Astrocyte (in vitro differentiated cells and primary cell): ENCODE measurements around the gene CELF4. TPM values are rescaled to one million over a fixed set of nuclear protein-coding genes. Genes with fewer than 3 reads are reported as not detected.

Experiments
- DNase-seq: peaks from one replicate; pipeline ENCODE4 v3.0.0-alpha.2; 2010; ENCODE audit warnings: low read depth
- FAIRE-seq: peaks from 2 replicates; lab custom pipeline; 2011; peaks lifted over from hg19 to GRCh38; lab: Jason Lieb, UNC
- H2AFZ ChIP-seq: 2 replicates; pipeline ENCODE4 v1.6.0; 2012; ENCODE audit warnings: low read depth, low read length, inconsistent platforms
- H3K27ac ChIP-seq: 2 replicates; pipeline ENCODE4 v1.5.1; 2011; ENCODE audit warnings: low read depth, low read length, inconsistent platforms
- H3K27me3 ChIP-seq: 2 replicates; pipeline ENCODE4 v1.6.0; 2011; ENCODE audit warnings: low read length, inconsistent platforms; ENCODE audit not compliant: insufficient read depth
- H3K36me3 ChIP-seq: 2 replicates; pipeline ENCODE4 v1.5.1; 2011; ENCODE audit warnings: low read length, inconsistent platforms; ENCODE audit not compliant: insufficient read depth
- H3K4me1 ChIP-seq: 2 replicates; pipeline ENCODE4 v1.5.1; 2011; ENCODE audit warnings: low read length, inconsistent platforms; ENCODE audit not compliant: insufficient read depth
- H3K4me2 ChIP-seq: 2 replicates; pipeline ENCODE4 v1.6.0; 2012; ENCODE audit warnings: low read length, inconsistent platforms
- H3K4me3 ChIP-seq: 2 replicates; pipeline ENCODE4 v1.5.1; 2011; ENCODE audit warnings: low read depth, mild to moderate bottlenecking, low read length, inconsistent platforms; ENCODE audit not compliant: insufficient read depth
- H3K79me2 ChIP-seq: 2 replicates; pipeline ENCODE4 v1.6.0; 2012; ENCODE audit warnings: mild to moderate bottlenecking, low read length, inconsistent platforms; ENCODE audit not compliant: insufficient read depth
- H3K9ac ChIP-seq: 2 replicates; pipeline ENCODE4 v1.6.0; 2012; ENCODE audit warnings: mild to moderate bottlenecking, low read length, inconsistent platforms
- H3K9me3 ChIP-seq: 2 replicates; pipeline ENCODE4 v1.5.1; 2012; ENCODE audit warnings: low read depth, mild to moderate bottlenecking, low read length, inconsistent platforms; ENCODE audit not compliant: insufficient read depth
- H4K20me1 ChIP-seq: 2 replicates; pipeline ENCODE4 v1.6.0; 2012; ENCODE audit warnings: low read length, inconsistent platforms; ENCODE audit not compliant: insufficient read depth
- H3K27ac Mint-ChIP-seq: one replicate; pipeline ENCODE4 v1.8.0; 2021; ENCODE audit warnings: mild to moderate bottlenecking, mixed read lengths; ENCODE audit not compliant: unreplicated experiment
- H3K27me3 Mint-ChIP-seq: one replicate; pipeline ENCODE4 v1.8.0; 2021; ENCODE audit warnings: low read depth, mixed read lengths; ENCODE audit not compliant: unreplicated experiment
- H3K36me3 Mint-ChIP-seq: one replicate; pipeline ENCODE4 v1.8.0; 2021; ENCODE audit warnings: low read depth, mixed read lengths; ENCODE audit not compliant: unreplicated experiment
- H3K4me1 Mint-ChIP-seq: one replicate; pipeline ENCODE4 v1.8.0; 2021; ENCODE audit warnings: low read depth, mixed read lengths; ENCODE audit not compliant: unreplicated experiment
- H3K4me3 Mint-ChIP-seq: one replicate; pipeline ENCODE4 v1.8.0; 2021; ENCODE audit warnings: mild to moderate bottlenecking, moderate library complexity, mixed read lengths; ENCODE audit not compliant: unreplicated experiment
- H3K9me3 Mint-ChIP-seq: one replicate; pipeline ENCODE4 v1.8.0; 2021; ENCODE audit warnings: mild to moderate bottlenecking, mixed read lengths; ENCODE audit not compliant: unreplicated experiment
- EZH2 ChIP-seq: IDR thresholded peaks from 2 replicates; pipeline ENCODE4 v1.6.1; 2012; ENCODE audit warnings: mild to moderate bottlenecking, low read length, inconsistent platforms; ENCODE audit not compliant: insufficient read depth
- total RNA-seq: library from RNA; stranded (reverse); gene quantifications from 2 replicates; pipeline ENCODE4 v1.2.1, GENCODE V29; 2021
- TF ChIP-seq, protein P1 (sequence below): IDR thresholded peaks from 2 replicates; pipeline ENCODE4 v1.5.1; 2011; ENCODE audit warnings: low read depth, mild to moderate bottlenecking, inconsistent platforms, low read length, moderate library complexity; ENCODE audit not compliant: insufficient read depth

CELF4 gene
- total RNA-seq, 1 donor from 2014 or later, result 0.16 TPM

DNA sequence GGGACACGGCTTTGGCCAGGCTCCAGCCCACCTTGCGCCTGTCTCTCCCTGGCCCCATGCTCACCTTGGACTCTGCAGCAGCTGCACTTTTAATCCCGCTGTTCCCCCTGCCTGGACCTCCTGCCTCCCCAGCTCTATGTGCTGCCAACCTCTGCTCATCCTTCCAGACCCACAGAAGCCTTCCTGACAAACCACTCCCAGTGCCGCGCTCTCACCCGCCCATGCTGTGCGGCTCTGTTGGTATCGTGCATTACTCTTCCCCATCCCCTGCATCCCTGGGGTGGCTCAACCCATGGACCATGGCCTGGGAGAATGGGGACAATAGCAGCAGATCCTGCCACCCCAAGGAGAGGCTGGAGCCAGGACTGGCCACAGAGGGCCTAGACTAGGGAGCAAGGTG is 303.6 kb downstream of the CELF4 start:
- H3K4me1 Mint-ChIP-seq, result no peaks in the 10 kb centered on the region
- DNase-seq (no peak), FAIRE-seq (no peak)
- peaks cover 2% of the 10 kb centered on the region for H3K9me3 ChIP-seq
- H3K27ac Mint-ChIP-seq, result peak overlapping the region; percentile 82
- no peak overlapping the region for H3K4me3 Mint-ChIP-seq
- no peak overlapping the region for H3K9ac ChIP-seq
- no peaks in the 10 kb centered on the region for H3K36me3 ChIP-seq
- peaks cover 4% of the 10 kb centered on the region for H3K9me3 Mint-ChIP-seq
- H3K4me1 ChIP-seq, result no peaks in the 10 kb centered on the region
- H3K27me3 Mint-ChIP-seq, result peaks cover 53% of the 10 kb centered on the region
- H3K4me2 ChIP-seq, result no peak overlapping the region
- H3K79me2 ChIP-seq, result no peaks in the 10 kb centered on the region
- no peak overlapping the region for H3K27ac ChIP-seq
- H3K4me3 ChIP-seq, result no peak overlapping the region
- peaks cover 4% of the 10 kb centered on the region for H3K27me3 ChIP-seq
- no peaks in the 10 kb centered on the region for H4K20me1 ChIP-seq
- TF ChIP-seq, protein P1, sequence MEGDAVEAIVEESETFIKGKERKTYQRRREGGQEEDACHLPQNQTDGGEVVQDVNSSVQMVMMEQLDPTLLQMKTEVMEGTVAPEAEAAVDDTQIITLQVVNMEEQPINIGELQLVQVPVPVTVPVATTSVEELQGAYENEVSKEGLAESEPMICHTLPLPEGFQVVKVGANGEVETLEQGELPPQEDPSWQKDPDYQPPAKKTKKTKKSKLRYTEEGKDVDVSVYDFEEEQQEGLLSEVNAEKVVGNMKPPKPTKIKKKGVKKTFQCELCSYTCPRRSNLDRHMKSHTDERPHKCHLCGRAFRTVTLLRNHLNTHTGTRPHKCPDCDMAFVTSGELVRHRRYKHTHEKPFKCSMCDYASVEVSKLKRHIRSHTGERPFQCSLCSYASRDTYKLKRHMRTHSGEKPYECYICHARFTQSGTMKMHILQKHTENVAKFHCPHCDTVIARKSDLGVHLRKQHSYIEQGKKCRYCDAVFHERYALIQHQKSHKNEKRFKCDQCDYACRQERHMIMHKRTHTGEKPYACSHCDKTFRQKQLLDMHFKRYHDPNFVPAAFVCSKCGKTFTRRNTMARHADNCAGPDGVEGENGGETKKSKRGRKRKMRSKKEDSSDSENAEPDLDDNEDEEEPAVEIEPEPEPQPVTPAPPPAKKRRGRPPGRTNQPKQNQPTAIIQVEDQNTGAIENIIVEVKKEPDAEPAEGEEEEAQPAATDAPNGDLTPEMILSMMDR, result no peak
- TF ChIP-seq EZH2, result no peak
- H3K36me3 Mint-ChIP-seq, result no peaks in the 10 kb centered on the region
- H2AFZ ChIP-seq, result no peak overlapping the region

DNA sequence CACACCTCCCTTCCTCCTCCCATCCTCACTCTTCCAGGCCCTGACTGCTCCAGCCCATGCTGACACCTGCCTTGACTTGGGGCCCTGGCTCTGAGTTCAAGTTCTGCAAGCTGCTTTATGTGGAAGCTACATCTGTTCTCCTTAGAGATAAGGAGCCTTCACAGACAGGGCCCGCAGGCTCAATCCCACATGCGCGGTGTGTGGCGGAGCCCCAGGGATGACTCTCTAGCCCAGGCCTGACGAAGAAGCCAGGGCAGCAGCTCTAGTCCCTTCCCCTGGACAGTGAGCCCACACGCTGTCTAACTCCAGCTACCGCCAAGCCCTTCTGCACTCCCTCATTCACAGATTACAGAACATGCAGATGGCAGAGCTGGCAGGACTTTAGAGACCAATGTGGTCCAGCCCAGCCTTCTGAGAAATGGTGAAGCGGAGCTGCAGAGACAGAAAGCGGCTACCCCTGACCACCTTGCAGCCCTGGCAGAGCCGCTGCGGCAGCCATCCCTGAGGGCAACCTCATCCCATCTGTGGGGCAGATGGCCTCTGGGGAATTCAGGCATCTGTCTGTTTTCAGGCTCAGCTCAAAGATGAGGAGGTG is 304.3 kb downstream of the CELF4 start:
- H3K27ac ChIP-seq, result no peak overlapping the region
- no peak overlapping the region for H2AFZ ChIP-seq
- H3K4me1 ChIP-seq, result no peaks in the 10 kb centered on the region
- H4K20me1 ChIP-seq, result no peaks in the 10 kb centered on the region
- no peak overlapping the region for H3K4me3 ChIP-seq
- FAIRE-seq, result no peak
- H3K9me3 Mint-ChIP-seq, result peaks cover 4% of the 10 kb centered on the region
- H3K9me3 ChIP-seq, result peaks cover 2% of the 10 kb centered on the region
- H3K79me2 ChIP-seq, result no peaks in the 10 kb centered on the region
- no peaks in the 10 kb centered on the region for H3K36me3 Mint-ChIP-seq
- H3K27me3 ChIP-seq, result peaks cover 5% of the 10 kb centered on the region
- peaks cover 56% of the 10 kb centered on the region for H3K27me3 Mint-ChIP-seq
- no peak for TF ChIP-seq EZH2
- TF ChIP-seq, protein P1, result no peak
- no peak for DNase-seq
- H3K4me2 ChIP-seq, result no peak overlapping the region
- H3K36me3 ChIP-seq, result no peaks in the 10 kb centered on the region
- H3K4me1 Mint-ChIP-seq, result no peaks in the 10 kb centered on the region
- no peak overlapping the region for H3K9ac ChIP-seq
- no peak overlapping the region for H3K27ac Mint-ChIP-seq
- no peak overlapping the region for H3K4me3 Mint-ChIP-seq

DNA sequence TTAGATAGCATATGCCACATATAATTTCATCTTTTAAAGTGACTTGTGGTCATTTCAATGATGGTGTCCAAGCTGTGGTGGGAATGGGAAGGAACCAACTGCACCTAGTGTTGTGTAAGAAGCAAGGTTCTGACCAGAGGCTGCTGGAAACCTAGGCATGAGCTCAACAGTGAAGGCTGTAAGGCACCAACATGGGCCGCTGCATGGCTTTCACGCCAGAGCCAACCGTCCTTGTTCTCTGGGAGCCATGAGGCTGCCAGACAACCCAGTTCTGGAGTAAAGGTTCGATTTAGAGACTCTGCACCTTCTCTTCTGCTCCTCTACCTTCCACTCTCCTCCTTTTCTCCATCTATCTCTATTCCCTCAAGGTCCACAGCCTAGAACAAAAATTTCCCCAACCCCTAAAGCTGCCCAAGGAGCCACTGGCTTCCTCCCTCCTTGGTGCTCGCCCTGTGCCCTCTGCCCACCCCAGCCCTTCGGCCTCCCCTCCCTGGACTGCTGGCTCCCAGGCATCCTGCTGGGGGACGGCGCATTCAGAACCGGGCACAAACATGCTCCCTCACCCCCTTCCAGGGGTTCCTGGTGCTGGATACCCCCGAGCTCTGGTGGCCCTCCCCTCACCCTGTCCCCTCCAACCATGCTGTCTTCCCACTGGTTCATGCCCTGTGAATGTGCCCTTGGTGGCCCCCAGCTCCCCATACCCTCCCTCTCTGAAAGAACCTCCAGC is 305.1 kb downstream of the CELF4 start:
- H3K4me2 ChIP-seq, result no peak overlapping the region
- no peaks in the 10 kb centered on the region for H3K36me3 Mint-ChIP-seq
- H3K9ac ChIP-seq, result no peak overlapping the region
- no peak overlapping the region for H3K27ac Mint-ChIP-seq
- H3K27me3 ChIP-seq, result peaks cover 10% of the 10 kb centered on the region
- no peak overlapping the region for H3K4me3 ChIP-seq
- no peak overlapping the region for H3K4me3 Mint-ChIP-seq
- peaks cover 61% of the 10 kb centered on the region for H3K27me3 Mint-ChIP-seq
- DNase-seq (no peak), FAIRE-seq (no peak)
- no peaks in the 10 kb centered on the region for H4K20me1 ChIP-seq
- H3K36me3 ChIP-seq, result no peaks in the 10 kb centered on the region
- peaks cover 2% of the 10 kb centered on the region for H3K9me3 ChIP-seq
- no peaks in the 10 kb centered on the region for H3K79me2 ChIP-seq
- TF ChIP-seq EZH2, result no peak
- TF ChIP-seq, protein P1, result no peak
- no peak overlapping the region for H2AFZ ChIP-seq
- H3K4me1 ChIP-seq, result no peaks in the 10 kb centered on the region
- no peaks in the 10 kb centered on the region for H3K4me1 Mint-ChIP-seq
- peaks cover 4% of the 10 kb centered on the region for H3K9me3 Mint-ChIP-seq
- H3K27ac ChIP-seq, result no peak overlapping the region
